Stimulated activated CD8-positive, alpha-beta memory T cell treated with anti-CD3 and anti-CD28 coated beads, Interleukin-7, amount 100 ng/mL, for 24 hours (primary cell): ENCODE data around the gene NKAIN1.
"Not testable (repeated sequence)": the region's sequence is repeated elsewhere in the genome, so short reads cannot be mapped to it uniquely, and the experiment has no call there.

Experiments used
- DNase-seq: peaks from one replicate; pipeline ENCODE4 v3.0.0-alpha.2; 2020; ENCODE audit warnings: low read depth

Gene NKAIN1

DNA sequence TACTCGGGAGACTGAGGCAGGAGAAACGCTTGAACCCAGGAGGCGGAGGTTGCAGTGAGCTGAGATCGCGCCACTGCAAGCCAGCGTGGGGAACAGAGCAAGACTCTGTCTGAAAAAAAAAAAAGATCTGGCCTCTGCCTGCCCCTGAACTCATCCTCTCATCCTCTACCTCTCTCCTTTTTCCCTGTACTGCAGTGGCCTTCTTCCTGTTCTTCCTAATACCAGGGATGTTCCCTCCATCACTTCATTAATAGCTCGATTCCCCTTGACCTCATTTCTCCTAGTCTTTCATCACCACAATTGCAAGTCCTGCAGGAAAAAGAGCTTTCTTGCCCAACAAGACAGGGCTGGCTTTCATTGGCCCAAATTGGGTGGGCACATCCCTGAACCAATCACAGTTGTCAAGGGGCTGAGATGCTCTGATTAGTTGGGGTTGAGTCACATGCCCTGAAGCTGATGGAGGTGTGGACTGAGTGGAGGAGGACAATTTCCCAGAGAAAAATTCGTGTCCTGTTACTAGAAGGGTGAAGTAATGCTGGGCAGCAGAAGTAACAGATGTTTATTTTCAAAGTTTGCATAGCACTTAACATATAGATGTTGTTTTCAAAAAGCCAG lies 87.4 kb downstream of the NKAIN1 start:
- DNase-seq = no peak

DNA sequence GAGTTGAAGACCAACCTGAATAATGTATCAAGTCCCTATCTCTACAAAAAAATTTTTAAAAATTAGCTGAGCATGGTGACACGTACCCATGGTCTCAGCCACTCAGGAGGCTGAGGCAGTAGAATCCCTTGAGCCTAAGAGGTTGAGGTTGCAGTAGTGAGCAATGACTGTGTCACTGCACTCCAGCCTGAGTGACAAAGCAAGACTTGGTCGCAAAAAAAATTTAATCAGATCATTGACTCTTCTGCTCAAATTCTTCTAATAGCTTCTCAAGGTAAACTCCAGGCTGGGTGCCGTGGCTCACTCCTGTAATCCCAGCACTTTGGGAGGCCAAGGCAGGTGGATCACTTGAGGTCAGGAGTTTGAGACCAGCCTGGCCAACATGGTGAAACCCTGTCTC lies 88.3 kb downstream of the NKAIN1 start:
- no peak for DNase-seq

DNA sequence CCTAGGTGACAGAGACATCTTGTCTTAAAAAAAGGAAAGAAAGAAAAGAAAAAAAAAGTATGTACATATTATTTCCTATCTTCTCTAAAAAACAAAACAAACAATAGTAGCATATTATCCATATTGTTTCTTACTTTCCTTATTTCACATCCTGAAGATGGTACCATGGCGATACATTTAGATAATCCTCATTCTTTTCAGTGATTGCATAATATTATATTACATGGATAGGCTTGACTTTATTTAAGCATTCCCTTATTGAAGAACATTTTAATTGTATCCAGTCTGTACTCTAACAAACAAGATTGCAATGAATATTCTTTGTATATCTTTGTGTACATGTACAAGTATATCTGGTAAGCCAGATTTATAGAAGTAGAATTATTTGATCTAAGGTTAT lies 91.3 kb downstream of the NKAIN1 start:
- no peak for DNase-seq

DNA sequence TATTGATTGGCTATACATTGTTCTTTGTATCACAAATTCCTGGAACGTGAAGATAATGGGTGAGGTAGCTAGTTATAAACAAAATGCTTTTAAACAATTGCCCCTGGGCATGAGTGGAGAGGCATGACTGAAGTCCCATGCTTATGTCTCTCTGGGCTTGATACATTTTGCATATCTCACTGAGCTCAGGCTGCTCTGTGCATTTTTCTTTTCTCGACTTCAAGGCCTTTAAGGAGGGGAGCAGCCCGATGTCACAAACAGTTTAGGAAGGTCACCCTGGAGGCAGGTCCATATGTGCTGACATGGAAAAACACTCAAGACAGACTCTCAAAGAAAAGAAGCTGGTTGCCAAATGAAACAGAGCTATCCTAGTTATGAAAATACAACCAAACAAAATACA lies 94.0 kb downstream of the NKAIN1 start:
- DNase-seq = no peak

DNA sequence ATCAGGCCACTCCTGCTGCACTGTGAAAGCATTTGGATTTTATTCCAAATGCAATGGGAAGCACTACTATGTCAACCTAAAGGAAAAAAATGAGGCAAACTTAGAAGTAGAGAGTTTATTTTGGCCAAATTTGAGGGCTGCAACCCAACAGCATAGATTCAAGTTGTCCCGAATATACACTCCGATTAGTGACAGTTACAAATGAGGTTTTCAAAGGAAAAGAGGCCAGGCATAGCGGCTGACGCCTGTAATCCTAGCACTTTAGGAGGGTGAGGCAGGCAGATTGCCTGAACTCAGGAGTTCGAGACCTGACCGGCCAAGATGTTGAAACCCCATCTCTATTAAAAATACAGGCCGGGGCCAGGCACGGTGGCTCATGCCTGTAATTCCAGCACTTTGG lies 95.2 kb downstream of the NKAIN1 start:
- no peak for DNase-seq

DNA sequence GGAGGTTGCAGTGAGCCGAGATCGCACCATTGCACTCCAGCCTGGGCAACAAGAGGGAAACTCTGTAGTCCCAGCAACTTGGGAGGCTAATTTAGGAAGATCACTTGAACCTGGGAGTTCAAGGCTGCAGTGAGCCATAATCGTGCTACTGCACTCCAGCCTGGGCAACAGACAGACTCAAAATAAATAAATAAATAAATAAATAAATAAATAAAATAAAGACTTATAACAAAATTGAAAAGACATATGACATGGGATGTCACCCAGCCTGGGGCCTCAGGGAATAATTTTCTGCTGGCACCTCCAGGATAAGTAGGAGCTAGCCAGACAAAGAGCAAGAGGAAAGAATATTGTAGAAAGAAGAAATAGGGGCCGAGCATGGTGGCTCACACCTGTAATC lies 96.2 kb downstream of the NKAIN1 start:
- DNase-seq = no peak

DNA sequence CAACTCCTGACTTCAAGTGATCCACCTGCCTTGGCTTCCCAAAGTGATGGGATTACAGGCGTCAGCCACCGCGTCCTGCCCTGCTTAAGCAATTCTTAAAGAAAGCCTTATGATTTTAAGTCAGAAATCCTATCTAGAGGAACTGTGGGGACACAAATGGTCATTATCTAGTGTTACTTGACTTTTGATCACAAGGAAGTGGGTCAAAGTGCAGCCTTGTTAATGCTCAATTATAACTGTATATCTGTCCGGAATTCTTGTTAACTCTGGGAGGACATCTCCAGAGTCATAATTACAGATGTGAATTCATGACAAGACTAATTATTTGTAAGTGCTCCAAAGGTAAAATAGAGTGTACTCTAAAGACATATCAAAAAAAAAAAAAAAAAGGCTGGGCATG lies 97.3 kb downstream of the NKAIN1 start:
- no peak for DNase-seq

DNA sequence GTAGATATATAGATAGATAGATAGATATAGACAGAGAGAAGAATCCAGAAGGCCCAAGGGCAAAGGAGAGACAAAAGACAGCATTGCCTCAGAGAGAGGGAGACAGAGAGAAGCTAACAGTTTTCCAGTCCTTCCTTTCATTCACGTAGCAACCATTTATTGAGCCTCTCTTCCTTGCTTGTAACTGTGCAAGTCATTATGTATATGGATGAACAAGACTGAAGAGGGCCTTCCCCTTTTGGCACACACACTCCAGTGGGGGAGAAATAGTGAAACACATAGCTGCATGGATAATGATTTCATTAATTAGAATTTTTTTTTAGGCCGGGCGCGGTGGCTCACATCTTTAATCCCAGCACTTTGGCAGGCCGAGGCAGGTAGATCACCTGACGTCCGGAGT lies 99.4 kb downstream of the NKAIN1 start:
- DNase-seq = no peak

DNA sequence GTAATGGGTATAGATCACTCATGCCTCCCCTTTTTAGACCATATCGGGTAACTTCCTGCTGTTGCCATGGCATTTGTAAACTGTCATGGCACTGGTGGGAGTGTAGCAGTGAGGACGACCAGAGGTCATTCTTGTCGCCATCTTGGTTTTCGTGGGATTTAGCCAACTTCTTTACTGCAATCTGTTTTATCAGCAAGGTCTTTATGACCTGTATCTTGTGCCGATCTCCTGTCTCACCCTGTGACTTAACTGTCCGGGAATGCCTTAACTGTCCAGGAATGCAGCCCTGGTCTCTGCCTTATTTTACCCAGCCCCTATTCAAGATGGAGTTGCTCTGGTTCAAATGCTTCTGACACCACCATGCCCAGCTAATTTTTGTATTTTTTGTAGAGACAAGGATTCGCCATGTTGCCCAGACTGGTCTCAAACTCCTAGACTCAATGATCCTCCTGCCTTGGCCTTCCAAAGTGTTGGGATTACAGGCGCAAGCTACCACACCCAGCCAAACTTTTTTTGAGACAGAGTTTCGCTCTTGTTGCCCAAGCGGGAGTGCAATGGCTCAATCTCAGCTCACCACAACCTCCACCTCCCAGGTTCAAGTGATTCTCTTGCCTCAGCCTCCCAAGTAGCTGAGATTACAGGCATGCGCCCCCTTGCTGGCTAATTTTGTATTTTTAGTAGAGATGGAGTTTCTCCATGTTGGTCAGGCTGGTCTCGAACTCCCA lies 100.7 kb downstream of the NKAIN1 start:
- DNase-seq = not testable (repeated sequence)

DNA sequence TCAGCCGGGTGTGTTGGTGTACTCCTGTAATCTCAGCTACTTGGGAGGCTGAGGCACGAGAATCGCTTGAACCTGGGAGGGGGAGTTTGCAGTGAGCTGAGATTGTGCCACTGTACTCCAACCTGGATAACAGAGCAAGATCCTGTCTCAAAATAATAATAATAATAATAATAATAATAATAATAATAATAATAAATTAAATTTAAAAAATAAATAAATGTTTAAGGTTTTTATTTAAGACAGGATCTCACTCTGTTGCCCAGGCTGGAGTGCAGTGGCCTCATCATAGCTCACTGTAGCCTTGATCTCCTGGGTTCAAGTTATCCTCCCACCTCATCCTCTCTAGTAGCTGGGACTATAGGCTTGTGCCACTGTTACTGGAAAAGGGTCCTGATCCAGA lies 101.8 kb downstream of the NKAIN1 start:
- DNase-seq = not testable (repeated sequence)

DNA sequence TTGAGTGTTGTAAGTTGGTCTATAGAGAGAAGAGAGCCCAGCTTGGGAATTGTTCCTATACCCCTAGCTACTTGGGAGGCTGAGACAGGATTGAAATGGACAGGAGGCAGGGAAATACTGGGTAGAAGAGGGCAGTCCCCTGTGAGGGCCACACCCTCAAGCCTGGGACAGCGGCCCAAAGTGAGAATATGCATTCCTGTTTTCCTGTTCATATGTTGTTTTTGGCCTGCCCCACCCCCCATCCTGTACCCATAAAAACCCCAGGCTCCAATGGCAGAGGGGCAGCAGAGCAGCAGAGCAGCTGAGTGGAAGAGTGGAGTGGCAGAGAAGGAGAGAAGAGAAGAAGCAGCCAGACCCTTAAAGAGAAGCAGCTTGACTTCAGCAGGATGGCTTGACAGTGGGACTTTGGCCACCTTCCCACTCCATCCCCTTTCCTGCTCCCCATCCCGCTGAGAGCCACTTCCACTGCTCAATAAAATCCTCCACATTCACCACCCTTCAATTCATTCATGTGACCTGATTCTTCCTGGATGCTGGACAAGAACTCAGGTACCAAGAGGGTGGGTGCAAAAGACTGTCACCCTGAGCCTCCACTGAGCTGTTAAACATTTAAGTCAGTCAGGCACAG lies 103.6 kb downstream of the NKAIN1 start:
- no peak for DNase-seq

DNA sequence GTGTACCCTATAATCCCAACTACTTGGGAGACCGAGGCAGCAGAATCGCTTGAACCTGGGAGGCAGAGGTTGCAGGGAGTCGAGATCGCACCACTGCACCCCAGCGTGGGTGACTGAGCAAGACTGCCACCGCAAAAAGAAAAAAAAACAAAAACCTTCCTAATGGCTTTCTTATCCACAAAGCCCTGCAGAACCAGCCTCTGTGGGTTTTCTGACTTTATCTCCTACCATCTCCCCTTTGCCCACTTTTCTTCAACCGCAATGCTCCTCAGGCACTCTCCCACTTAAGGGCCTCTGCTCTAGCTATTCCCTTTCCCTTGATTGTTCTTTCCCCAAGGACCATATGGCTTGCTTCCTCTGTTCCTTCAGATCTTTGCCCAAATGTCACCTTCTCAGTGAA lies 106.3 kb downstream of the NKAIN1 start:
- no peak for DNase-seq
